Testis (tissue), 2 donors: ENCODE data around the gene MEGF6.

Source experiments
- CTCF ChIP-seq, 3 experiments: fragments of 450-650 bp in 2 of 3; fragments of 200-600 bp in 1 of 3; sonication (generic) in 1 of 3; IDR thresholded peaks; one replicate each; pipeline ENCODE4 v1.5.1; 2016 to 2019; ENCODE audit warnings: antibody characterized with exemption in 3 of 3, mild to moderate bottlenecking in 2 of 3, moderate library complexity in 1 of 3
- POLR2A ChIP-seq: fragments of 450-650 bp; IDR thresholded peaks from one replicate; pipeline ENCODE4 v1.6.1; 2017; ENCODE audit warnings: antibody characterized with exemption, mild to moderate bottlenecking, moderate library complexity

- TF ChIP-seq CTCF (IDR thresholded peaks at IDR 0.05): no peak
- no peak for TF ChIP-seq POLR2A
These were observed 35.3 kb upstream of the MEGF6 start for GRCh38 chr1:3646596-3646995.
